SK-N-SH treated with all-trans-retinoic acid at 6 μM for 48 hours (cell line): ENCODE measurements around the gene GNRH2.

ENCODE experiments used
- ARNTL ChIP-seq: fragments of 450-650 bp; formaldehyde crosslinking; IDR thresholded peaks from 2 replicates; pipeline ENCODE4 v1.5.0; 2020; ENCODE audit warnings: low read depth, mild to moderate bottlenecking, moderate library complexity, borderline replicate concordance
- CSDC2 ChIP-seq: fragments of 250-450 bp; sonication (Bioruptor Pico); IDR thresholded peaks from 2 replicates; pipeline ENCODE4 v1.5.0; 2020; ENCODE audit warnings: mild to moderate bottlenecking, moderate library complexity
- GLIS3 ChIP-seq: fragments of 250-450 bp; sonication (Bioruptor Pico); IDR thresholded peaks from 2 replicates; pipeline ENCODE4 v1.5.0; 2020; ENCODE audit warnings: mild to moderate bottlenecking, moderate library complexity
- ISL1 ChIP-seq: fragments of 250-450 bp; sonication (Bioruptor Pico); IDR thresholded peaks from 2 replicates; pipeline ENCODE4 v2.1.2; 2022; ENCODE audit warnings: mild to moderate bottlenecking, moderate library complexity
- ZFP3 ChIP-seq: fragments of 250-450 bp; sonication (Bioruptor Pico); IDR thresholded peaks from 2 replicates; pipeline ENCODE4 v1.5.0; 2020; ENCODE audit warnings: mild to moderate bottlenecking, moderate library complexity
- ZNF565 ChIP-seq: fragments of 450-650 bp; formaldehyde crosslinking; conservative IDR thresholded peaks from 2 replicates; pipeline ENCODE4 v1.5.0; 2020; ENCODE audit warnings: low read depth, mild to moderate bottlenecking, moderate library complexity
- ZNF70 ChIP-seq: fragments of 450-650 bp; formaldehyde crosslinking; IDR thresholded peaks from 2 replicates; pipeline ENCODE4 v1.5.0; 2020; ENCODE audit warnings: mild to moderate bottlenecking, moderate library complexity
- TF ChIP-seq, protein P1 (sequence below): fragments of 250-450 bp; sonication (Bioruptor Pico); IDR thresholded peaks from 2 replicates; pipeline ENCODE4 v1.8.0; 2020; ENCODE audit warnings: mild to moderate bottlenecking, moderate library complexity, borderline replicate concordance
- TF ChIP-seq, protein P2 (sequence below): fragments of 250-450 bp; sonication (Bioruptor Pico); IDR thresholded peaks from 2 replicates; pipeline ENCODE4 v1.5.1; 2021; ENCODE audit warnings: mild to moderate bottlenecking, moderate library complexity

- TF ChIP-seq GLIS3 (CRISPR knock-in tag) (no peak), CSDC2 (CRISPR knock-in tag) (no peak), ZFP3 (CRISPR knock-in tag) (no peak), ISL1 (CRISPR knock-in tag) (no peak), ARNTL (no peak), ZNF70 (no peak), ZNF565 (CRISPR knock-in tag) (no peak)
- TF ChIP-seq, protein P1, sequence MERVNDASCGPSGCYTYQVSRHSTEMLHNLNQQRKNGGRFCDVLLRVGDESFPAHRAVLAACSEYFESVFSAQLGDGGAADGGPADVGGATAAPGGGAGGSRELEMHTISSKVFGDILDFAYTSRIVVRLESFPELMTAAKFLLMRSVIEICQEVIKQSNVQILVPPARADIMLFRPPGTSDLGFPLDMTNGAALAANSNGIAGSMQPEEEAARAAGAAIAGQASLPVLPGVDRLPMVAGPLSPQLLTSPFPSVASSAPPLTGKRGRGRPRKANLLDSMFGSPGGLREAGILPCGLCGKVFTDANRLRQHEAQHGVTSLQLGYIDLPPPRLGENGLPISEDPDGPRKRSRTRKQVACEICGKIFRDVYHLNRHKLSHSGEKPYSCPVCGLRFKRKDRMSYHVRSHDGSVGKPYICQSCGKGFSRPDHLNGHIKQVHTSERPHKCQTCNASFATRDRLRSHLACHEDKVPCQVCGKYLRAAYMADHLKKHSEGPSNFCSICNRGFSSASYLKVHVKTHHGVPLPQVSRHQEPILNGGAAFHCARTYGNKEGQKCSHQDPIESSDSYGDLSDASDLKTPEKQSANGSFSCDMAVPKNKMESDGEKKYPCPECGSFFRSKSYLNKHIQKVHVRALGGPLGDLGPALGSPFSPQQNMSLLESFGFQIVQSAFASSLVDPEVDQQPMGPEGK (CRISPR knock-in tag): no peak
- TF ChIP-seq, protein P2, sequence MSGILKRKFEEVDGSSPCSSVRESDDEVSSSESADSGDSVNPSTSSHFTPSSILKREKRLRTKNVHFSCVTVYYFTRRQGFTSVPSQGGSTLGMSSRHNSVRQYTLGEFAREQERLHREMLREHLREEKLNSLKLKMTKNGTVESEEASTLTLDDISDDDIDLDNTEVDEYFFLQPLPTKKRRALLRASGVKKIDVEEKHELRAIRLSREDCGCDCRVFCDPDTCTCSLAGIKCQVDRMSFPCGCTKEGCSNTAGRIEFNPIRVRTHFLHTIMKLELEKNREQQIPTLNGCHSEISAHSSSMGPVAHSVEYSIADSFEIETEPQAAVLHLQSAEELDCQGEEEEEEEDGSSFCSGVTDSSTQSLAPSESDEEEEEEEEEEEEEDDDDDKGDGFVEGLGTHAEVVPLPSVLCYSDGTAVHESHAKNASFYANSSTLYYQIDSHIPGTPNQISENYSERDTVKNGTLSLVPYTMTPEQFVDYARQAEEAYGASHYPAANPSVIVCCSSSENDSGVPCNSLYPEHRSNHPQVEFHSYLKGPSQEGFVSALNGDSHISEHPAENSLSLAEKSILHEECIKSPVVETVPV (CRISPR knock-in tag): no peak
Observed at GRCh38 chr20:3010985-3011723, 32.3 kb upstream of the GNRH2 start.
